Endothelial cell of umbilical vein (primary cell): ENCODE results near the gene POR. TPM values are rescaled to one million over a fixed set of nuclear protein-coding genes. Genes with fewer than 3 reads are reported as not detected.
A peak's percentile ranks its signal among the peaks of the same experiment; 100 is the strongest.

Experiments
- BruUV-seq: library from RNA; stranded (reverse); fragments of 400-500 nt; replicated peaks from 2 replicates; lab custom pipeline; 2021; lab: Mats Ljungman, UMichigan
- CTCF ChIA-PET: fragments of 300-600, 350-600 bp; sonication (Branson Sonifier 250); formaldehyde crosslinking; loops from one replicate; lab custom pipeline; 2021; ENCODE audit warnings: antibody characterized with exemption, inconsistent platforms; lab: Charles Lee
- POLR2A ChIA-PET: fragments of 300-600, 350-600 bp; sonication (Branson Sonifier 250); formaldehyde crosslinking; loops from one replicate; lab custom pipeline; 2021; ENCODE audit warnings: antibody characterized with exemption, inconsistent platforms; lab: Charles Lee
- DNase-seq: peaks from one replicate; pipeline ENCODE4 v3.0.0-alpha.2; 2011; ENCODE audit warnings: low read depth, low spot score
- FAIRE-seq: peaks from 2 replicates; lab custom pipeline; 2011; peaks lifted over from hg19 to GRCh38; lab: Jason Lieb, UNC
- H2AFZ ChIP-seq: 2 replicates; pipeline ENCODE4 v1.6.0; 2012; ENCODE audit warnings: low read depth, low read length, control low read depth, inconsistent platforms
- H3K27ac ChIP-seq: 2 replicates; pipeline ENCODE4 v1.5.1; 2011; ENCODE audit warnings: low read depth, mild to moderate bottlenecking, control low read depth, low read length, moderate library complexity; ENCODE audit not compliant: insufficient read depth
- H3K27me3 ChIP-seq, 2 experiments: 2 replicates each; pipeline versions ENCODE4 v1.6.0 to v1.6.1; 2011; ENCODE audit warnings: low read length in 2 of 2, mixed read lengths in 1 of 2; ENCODE audit not compliant: control insufficient read depth in 2 of 2, insufficient read depth in 2 of 2
- H3K36me3 ChIP-seq, 2 experiments: 2 replicates in 1 of 2; 3 replicates in 1 of 2; pipeline ENCODE4 v1.5.1; 2011; ENCODE audit warnings: low read length in 2 of 2, mild to moderate bottlenecking in 1 of 2, moderate library complexity in 1 of 2; ENCODE audit not compliant: control insufficient read depth in 2 of 2, insufficient read depth in 2 of 2; ENCODE audit errors: extremely low read depth in 1 of 2
- H3K4me1 ChIP-seq: 3 replicates; pipeline ENCODE4 v1.5.1; 2011; ENCODE audit warnings: mild to moderate bottlenecking, low read length; ENCODE audit not compliant: control insufficient read depth, insufficient read depth; ENCODE audit errors: extremely low read depth
- H3K4me2 ChIP-seq: 2 replicates; pipeline ENCODE4 v1.6.1; 2011; ENCODE audit warnings: low read length, control low read depth, mixed read lengths; ENCODE audit not compliant: insufficient read depth
- H3K4me3 ChIP-seq, 3 experiments: fragments of 200-600 bp in 1 of 3; sonication (generic), shearing (Covaris generic) in 1 of 3; replicated peaks in 1 of 3; 2 replicates each; pipeline ENCODE4 v1.5.1; 2011 to 2016; ENCODE audit warnings: control low read depth in 3 of 3, low read length in 3 of 3, mild to moderate bottlenecking in 2 of 3, inconsistent platforms in 1 of 3, low read depth in 1 of 3, moderate library complexity in 1 of 3; ENCODE audit not compliant: insufficient read depth in 1 of 3
- H3K79me2 ChIP-seq: 2 replicates; pipeline ENCODE4 v1.6.0; 2012; ENCODE audit warnings: low read length, inconsistent platforms; ENCODE audit not compliant: control insufficient read depth, insufficient read depth
- H3K9ac ChIP-seq: replicated peaks from 2 replicates; pipeline ENCODE3; 2011; ENCODE audit warnings: low read length, control low read depth; ENCODE audit not compliant: insufficient read depth; ENCODE audit errors: extremely low read depth
- H3K9me1 ChIP-seq: replicated peaks from 3 replicates; pipeline ENCODE4 v1.6.0; 2011; ENCODE audit warnings: mild to moderate bottlenecking, low read length; ENCODE audit not compliant: control insufficient read depth, insufficient read depth; ENCODE audit errors: extremely low read depth
- H3K9me3 ChIP-seq: replicated peaks from 2 replicates; pipeline ENCODE4 v1.5.1; 2012; ENCODE audit warnings: low read length, inconsistent platforms; ENCODE audit not compliant: control insufficient read depth, insufficient read depth
- H4K20me1 ChIP-seq: replicated peaks from 2 replicates; pipeline ENCODE3; 2011; ENCODE audit warnings: mild to moderate bottlenecking, low read length; ENCODE audit not compliant: control insufficient read depth, insufficient read depth; ENCODE audit errors: extremely low read depth
- EZH2 ChIP-seq: IDR thresholded peaks from 2 replicates; pipeline ENCODE4 v1.6.1; 2012; ENCODE audit warnings: borderline replicate concordance, low read depth, mild to moderate bottlenecking, moderate library complexity, low read length, inconsistent platforms; ENCODE audit not compliant: severe bottlenecking
- FOS ChIP-seq: IDR thresholded peaks from 2 replicates; pipeline ENCODE4 v1.6.1; 2011; ENCODE audit warnings: mild to moderate bottlenecking, low read length, moderate library complexity, borderline replicate concordance; ENCODE audit not compliant: insufficient read depth
- GATA2 ChIP-seq: IDR thresholded peaks from 2 replicates; pipeline ENCODE4 v1.7.0; 2011; ENCODE audit warnings: low read depth, mild to moderate bottlenecking, moderate library complexity, mixed read lengths, low read length; ENCODE audit not compliant: insufficient read length, insufficient read depth
- JUN ChIP-seq: IDR thresholded peaks from 2 replicates; pipeline ENCODE4 v1.6.1; 2011; ENCODE audit warnings: borderline replicate concordance, low read depth; ENCODE audit not compliant: insufficient read length, insufficient read depth
- MYC ChIP-seq: IDR thresholded peaks from one replicate; pipeline ENCODE4 v1.6.1; 2011; ENCODE audit warnings: mild to moderate bottlenecking, low read depth, low read length
- POLR2A ChIP-seq: IDR thresholded peaks from 2 replicates; pipeline ENCODE4 v1.6.1; 2012; ENCODE audit warnings: low read depth, mild to moderate bottlenecking, control low read depth, low read length
- POLR2AphosphoS5 ChIP-seq: IDR thresholded peaks from 2 replicates; pipeline ENCODE4 v1.6.1; 2012; ENCODE audit warnings: low read depth, mild to moderate bottlenecking, control low read depth, low read length, moderate library complexity; ENCODE audit not compliant: insufficient read depth
- dilution Hi-C: fragments of 300-500 bp; cut with MboI; formaldehyde crosslinking; loops from one replicate; pipeline ENCODE4 v1.15.0; 2019; ENCODE audit warnings: low sequenced_read_pairs; ENCODE audit not compliant: extremely low pct_ligation_motif_present
- intact Hi-C: fragments of 100-400 bp; cut with micrococcal nuclease; formaldehyde crosslinking; loops from one replicate; pipeline ENCODE4 v1.10.0; 2022
- polyA plus RNA-seq, 4 experiments: library from polyadenylated mRNA; depleted of rRNA in 3 of 4; stranded (reverse) in 3 of 4; unstranded in 1 of 4; fragments of >200 nt; gene quantifications; 2 replicates each; pipeline versions ENCODE4 v1.2.1 to v1.2.3, GENCODE V29; 2011 to 2012; ENCODE audit warnings: missing spikeins in 1 of 4
- total RNA-seq: library from RNA; stranded (reverse); gene quantifications from 2 replicates; pipeline ENCODE4 v1.2.3, GENCODE V29; 2021
- TF ChIP-seq, protein P1 (sequence below), 2 donors: IDR thresholded peaks; 1 replicate in 1 of 2; 2 replicates in 1 of 2; pipeline ENCODE4 v1.5.1; 2011; ENCODE audit warnings: low read length in 2 of 2, mild to moderate bottlenecking in 2 of 2, moderate library complexity in 2 of 2, control low read depth in 1 of 2, inconsistent platforms in 1 of 2, low read depth in 1 of 2; ENCODE audit not compliant: insufficient read depth in 1 of 2; ENCODE audit errors: extremely low read depth in 1 of 2
- TF ChIP-seq, protein P2 (sequence below): IDR thresholded peaks from 2 replicates; pipeline ENCODE4 v1.6.1; 2011; ENCODE audit not compliant: insufficient read depth, insufficient read length

POR gene
- total and polyA plus RNA-seq, 2 donors (not counting 3 experiments of a cell fraction or from before 2014, with no cell fraction given): 59.5 to 73.6 TPM

DNA sequence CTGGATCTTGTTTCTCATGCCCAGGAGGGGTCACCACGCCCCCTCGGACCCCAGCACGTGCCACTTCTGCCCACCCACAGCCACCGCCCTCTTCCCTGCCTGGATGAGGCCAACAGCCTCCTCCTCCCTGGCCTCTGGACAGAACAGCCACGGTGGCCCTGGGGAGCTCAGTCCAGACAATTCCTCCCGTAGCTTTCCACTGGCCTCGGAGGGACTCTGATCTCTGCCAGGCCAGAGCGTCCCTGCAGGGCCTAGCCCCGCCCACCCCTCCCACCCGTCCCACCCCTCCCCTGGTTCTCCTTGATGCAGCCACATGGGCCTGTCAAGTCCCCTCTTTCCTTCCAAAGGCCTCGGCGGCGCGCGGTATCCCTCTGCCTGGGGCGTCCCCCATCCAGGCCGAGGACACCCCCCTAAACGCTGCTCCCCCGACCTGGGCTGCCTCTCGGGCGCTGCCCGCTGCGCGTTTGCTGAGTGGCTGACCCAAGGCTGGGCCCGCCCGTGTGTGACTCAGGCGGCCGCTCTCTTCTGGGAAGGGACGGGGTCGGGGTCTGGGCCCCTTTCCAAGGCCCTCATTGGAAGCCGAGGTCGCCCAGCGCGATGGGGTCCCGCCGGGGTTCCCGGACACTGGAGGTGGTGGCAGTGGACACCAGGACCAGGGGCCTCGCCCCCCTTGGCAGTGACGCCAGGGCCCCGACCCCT, 78.9 kb downstream of the POR start:
- Histone ChIP-seq H3K4me3 (peak overlapping the region; percentile 53 to 96 (median 57)), H2AFZ (peak overlapping the region; percentile 35), H3K9me3 (no peaks in the 10 kb centered on the region), H3K79me2 (no peaks in the 10 kb centered on the region), H3K9ac (peak overlapping the region; percentile 50), H3K27me3 (no peaks in the 10 kb centered on the region), H3K36me3 (peaks cover 0 to 10% of the 10 kb centered on the region in 2 experiments), H3K9me1 (no peaks in the 10 kb centered on the region), H3K4me2 (peak overlapping the region; percentile 60), H3K27ac (peak overlapping the region; percentile 40), H4K20me1 (no peaks in the 10 kb centered on the region), H3K4me1 (peaks cover 4% of the 10 kb centered on the region)
- BruUV-seq: no TSS peak
- TF ChIP-seq POLR2A: no peak
- TF ChIP-seq, protein P1, sequence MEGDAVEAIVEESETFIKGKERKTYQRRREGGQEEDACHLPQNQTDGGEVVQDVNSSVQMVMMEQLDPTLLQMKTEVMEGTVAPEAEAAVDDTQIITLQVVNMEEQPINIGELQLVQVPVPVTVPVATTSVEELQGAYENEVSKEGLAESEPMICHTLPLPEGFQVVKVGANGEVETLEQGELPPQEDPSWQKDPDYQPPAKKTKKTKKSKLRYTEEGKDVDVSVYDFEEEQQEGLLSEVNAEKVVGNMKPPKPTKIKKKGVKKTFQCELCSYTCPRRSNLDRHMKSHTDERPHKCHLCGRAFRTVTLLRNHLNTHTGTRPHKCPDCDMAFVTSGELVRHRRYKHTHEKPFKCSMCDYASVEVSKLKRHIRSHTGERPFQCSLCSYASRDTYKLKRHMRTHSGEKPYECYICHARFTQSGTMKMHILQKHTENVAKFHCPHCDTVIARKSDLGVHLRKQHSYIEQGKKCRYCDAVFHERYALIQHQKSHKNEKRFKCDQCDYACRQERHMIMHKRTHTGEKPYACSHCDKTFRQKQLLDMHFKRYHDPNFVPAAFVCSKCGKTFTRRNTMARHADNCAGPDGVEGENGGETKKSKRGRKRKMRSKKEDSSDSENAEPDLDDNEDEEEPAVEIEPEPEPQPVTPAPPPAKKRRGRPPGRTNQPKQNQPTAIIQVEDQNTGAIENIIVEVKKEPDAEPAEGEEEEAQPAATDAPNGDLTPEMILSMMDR (IDR thresholded peaks at IDR 0.05; ENCODE audit: extremely low read depth in 1 of 2, insufficient read depth in 1 of 2, low read depth in 1 of 2, low read length in 2 of 2): no peak
- TF ChIP-seq EZH2: no peak
- no peak for TF ChIP-seq GATA2
- no peak for TF ChIP-seq POLR2AphosphoS5
- TF ChIP-seq, protein P2, sequence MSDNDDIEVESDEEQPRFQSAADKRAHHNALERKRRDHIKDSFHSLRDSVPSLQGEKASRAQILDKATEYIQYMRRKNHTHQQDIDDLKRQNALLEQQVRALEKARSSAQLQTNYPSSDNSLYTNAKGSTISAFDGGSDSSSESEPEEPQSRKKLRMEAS: no peak
- TF ChIP-seq FOS: no peak
- TF ChIP-seq MYC: no peak
- no peak for TF ChIP-seq JUN
- peak; percentile 80 for FAIRE-seq
- peak; percentile 72 for DNase-seq
- ChIA-PET POLR2A (no interaction called here), CTCF (interaction anchor here (1.0 to 2.4 kb wide), 4 partner anchors 15 to 78 kb away, joined by 3 to 12 read pairs (median 4); partner anchors contain the start of genes MDH2 and STYXL1)
- intact Hi-C loops: loop anchor here (1.0 to 2.0 kb wide), 2 partner anchors 79 to 115 kb away; partner anchors contain the start of genes POR and RHBDD2
- dilution Hi-C loops: no loop called here
